H1 (cell line): ENCODE results near the gene PROSER2. TPM values are rescaled to one million over a fixed set of nuclear protein-coding genes. Genes with fewer than 3 reads are reported as not detected.

Experiments
- CTCF ChIA-PET: fragments of 300-600 bp; sonication (Branson Sonifier 250); formaldehyde crosslinking; loops from one replicate; lab custom pipeline; 2021; ENCODE audit not compliant: partially characterized antibody; lab: Charles Lee
- POLR2A ChIA-PET: fragments of 300-600 bp; sonication (Branson Sonifier 250); formaldehyde crosslinking; loops from one replicate; lab custom pipeline; 2021; ENCODE audit warnings: inconsistent platforms; ENCODE audit not compliant: partially characterized antibody; lab: Charles Lee
- DNase-seq, 2 experiments: peaks; one replicate each; pipeline versions ENCODE4 v3.0.0 to v3.0.0-alpha.2; 2010 to 2022; ENCODE audit warnings: low spot score in 2 of 2, low read depth in 1 of 2, mixed read lengths in 1 of 2
- FAIRE-seq: peaks from 2 replicates; lab custom pipeline; 2011; peaks lifted over from hg19 to GRCh38; lab: Jason Lieb, UNC
- H2AFZ ChIP-seq: 2 replicates; pipeline ENCODE4 v1.8.1; 2012; ENCODE audit warnings: low read length, inconsistent platforms
- H2AK5ac ChIP-seq: 2 replicates; pipeline ENCODE4 v1.6.1; 2013; ENCODE audit warnings: low read depth, low read length
- H2BK120ac ChIP-seq: replicated peaks from 2 replicates; pipeline ENCODE3; 2013; ENCODE audit warnings: low read depth, low read length, inconsistent platforms
- H2BK12ac ChIP-seq: 2 replicates; pipeline ENCODE4 v1.6.1; 2013; ENCODE audit warnings: low read depth, low read length
- H2BK15ac ChIP-seq: 2 replicates; pipeline ENCODE4 v1.6.1; 2013; ENCODE audit warnings: low read length
- H2BK20ac ChIP-seq: 2 replicates; pipeline ENCODE4 v1.6.1; 2013; ENCODE audit warnings: low read length
- H2BK5ac ChIP-seq: 2 replicates; pipeline ENCODE4 v1.6.1; 2013; ENCODE audit warnings: low read depth, low read length
- H3K14ac ChIP-seq: 2 replicates; pipeline ENCODE4 v1.6.1; 2013; ENCODE audit warnings: inconsistent platforms; ENCODE audit not compliant: insufficient read length
- H3K18ac ChIP-seq: 2 replicates; pipeline ENCODE4 v1.6.1; 2013; ENCODE audit warnings: low read length; ENCODE audit errors: extremely low read depth
- H3K23ac ChIP-seq: 2 replicates; pipeline ENCODE4 v1.6.1; 2013; ENCODE audit warnings: inconsistent platforms; ENCODE audit not compliant: insufficient read length
- H3K23me2 ChIP-seq: 2 replicates; pipeline ENCODE4 v1.6.1; 2013; ENCODE audit warnings: low read depth, low read length
- H3K27ac ChIP-seq: 2 replicates; pipeline ENCODE4 v1.6.1; 2011; ENCODE audit warnings: low read depth, low read length, inconsistent platforms
- H3K27me3 ChIP-seq, 4 experiments: replicated peaks in 1 of 4; 1 replicate in 1 of 4; 2 replicates in 3 of 4; pipeline versions ENCODE4 v1.6.1 to v1.8.1; 2011 to 2013; ENCODE audit warnings: low read length in 3 of 4, mild to moderate bottlenecking in 3 of 4, inconsistent platforms in 2 of 4, mixed read lengths in 2 of 4, moderate library complexity in 1 of 4; ENCODE audit not compliant: control insufficient read depth in 3 of 4, insufficient read depth in 3 of 4; ENCODE audit errors: extremely low read depth in 1 of 4
- H3K36me3 ChIP-seq, 4 experiments: 2 replicates each; pipeline versions ENCODE4 v1.6.1 to v1.8.1; 2011 to 2013; ENCODE audit warnings: mild to moderate bottlenecking in 4 of 4, low read length in 3 of 4, moderate library complexity in 2 of 4, control low read depth in 1 of 4, inconsistent platforms in 1 of 4; ENCODE audit not compliant: insufficient read depth in 4 of 4, control insufficient read depth in 2 of 4
- H3K4ac ChIP-seq: replicated peaks from 2 replicates; pipeline ENCODE3; 2013; ENCODE audit warnings: low read length, low read depth, mixed read lengths, inconsistent platforms; ENCODE audit not compliant: insufficient read length
- H3K4me1 ChIP-seq, 4 experiments: replicated peaks in 1 of 4; 1 replicate in 1 of 4; 2 replicates in 3 of 4; pipeline versions ENCODE4 v1.6.1 to v1.8.1; 2011 to 2013; ENCODE audit warnings: low read length in 3 of 4, inconsistent platforms in 2 of 4, mixed read lengths in 1 of 4; ENCODE audit not compliant: insufficient read depth in 4 of 4, control insufficient read depth in 3 of 4
- H3K4me2 ChIP-seq, 2 experiments: 2 replicates each; pipeline versions ENCODE4 v1.6.1 to v1.8.1; 2011 to 2013; ENCODE audit warnings: low read depth in 2 of 2, low read length in 2 of 2, control low read depth in 1 of 2, inconsistent platforms in 1 of 2, mild to moderate bottlenecking in 1 of 2; ENCODE audit not compliant: insufficient read depth in 1 of 2
- H3K4me3 ChIP-seq, 4 experiments: fragments of 200-600, 300-600 bp in 1 of 4; sonication (generic), shearing (Covaris generic), sonication (Bioruptor Twin) in 1 of 4; 2 replicates each; pipeline versions ENCODE4 v1.5.1 to v1.8.1; 2011 to 2016; ENCODE audit warnings: low read length in 4 of 4, low read depth in 3 of 4, control low read depth in 2 of 4, inconsistent platforms in 2 of 4, mild to moderate bottlenecking in 2 of 4, mixed read lengths in 1 of 4, moderate library complexity in 1 of 4; ENCODE audit not compliant: insufficient read depth in 2 of 4; ENCODE audit errors: extremely low read depth in 1 of 4
- H3K56ac ChIP-seq: replicated peaks from 2 replicates; pipeline ENCODE3; 2013; ENCODE audit warnings: low read depth, mild to moderate bottlenecking, mixed read lengths, low read length, inconsistent platforms; ENCODE audit not compliant: insufficient read length
- H3K79me1 ChIP-seq: 2 replicates; pipeline ENCODE4 v1.6.1; 2013; ENCODE audit warnings: low read depth, low read length, control low read depth
- H3K79me2 ChIP-seq, 2 experiments: 2 replicates each; pipeline versions ENCODE4 v1.6.1 to v1.8.1; 2012 to 2013; ENCODE audit warnings: low read length in 2 of 2, mild to moderate bottlenecking in 2 of 2, inconsistent platforms in 1 of 2; ENCODE audit not compliant: insufficient read depth in 2 of 2, control insufficient read depth in 1 of 2
- H3K9ac ChIP-seq, 4 experiments: replicated peaks in 1 of 4; 1 replicate in 1 of 4; 2 replicates in 3 of 4; pipeline versions ENCODE4 v1.6.1 to v1.8.1; 2011 to 2013; ENCODE audit warnings: low read depth in 3 of 4, low read length in 3 of 4, control low read depth in 2 of 4, mild to moderate bottlenecking in 2 of 4, moderate library complexity in 2 of 4, inconsistent platforms in 1 of 4; ENCODE audit errors: extremely low read depth in 1 of 4
- H3K9me3 ChIP-seq, 2 experiments: 2 replicates each; pipeline versions ENCODE4 v1.6.1 to v1.8.1; 2012 to 2013; ENCODE audit warnings: mild to moderate bottlenecking in 2 of 2, moderate library complexity in 2 of 2, control low read depth in 1 of 2, inconsistent platforms in 1 of 2, low read depth in 1 of 2, low read length in 1 of 2, mixed read lengths in 1 of 2; ENCODE audit not compliant: insufficient read depth in 2 of 2
- H4K20me1 ChIP-seq, 2 experiments: replicated peaks in 1 of 2; 2 replicates each; pipeline versions ENCODE3 to v1.8.1; 2011 to 2013; ENCODE audit warnings: inconsistent platforms in 2 of 2, low read length in 2 of 2, mild to moderate bottlenecking in 1 of 2; ENCODE audit not compliant: insufficient read depth in 2 of 2, control insufficient read depth in 1 of 2
- H4K5ac ChIP-seq: 2 replicates; pipeline ENCODE4 v1.6.1; 2013; ENCODE audit warnings: low read length, low read depth, mixed read lengths, inconsistent platforms; ENCODE audit not compliant: insufficient read length
- H4K8ac ChIP-seq: 2 replicates; pipeline ENCODE4 v1.8.0; 2013; ENCODE audit warnings: mild to moderate bottlenecking, moderate library complexity, low read length, inconsistent platforms; ENCODE audit not compliant: insufficient read depth; ENCODE audit errors: extremely low read depth
- H4K91ac ChIP-seq: replicated peaks from 2 replicates; pipeline ENCODE3; 2013; ENCODE audit warnings: low read length, mixed read lengths, inconsistent platforms; ENCODE audit not compliant: insufficient read length
- CTBP2 ChIP-seq: IDR thresholded peaks from 2 replicates; pipeline ENCODE4 v1.7.0; 2011; ENCODE audit warnings: borderline replicate concordance, mild to moderate bottlenecking, moderate library complexity, mixed read lengths, low read length; ENCODE audit not compliant: insufficient read depth, insufficient read length
- E2F6 ChIP-seq: IDR thresholded peaks from 2 replicates; pipeline ENCODE4 v1.6.1; 2012; ENCODE audit warnings: inconsistent platforms
- GTF2F1 ChIP-seq: IDR thresholded peaks from 2 replicates; pipeline ENCODE4 v1.6.1; 2012; ENCODE audit warnings: low read depth, low read length, improper control_type of control experiment, borderline replicate concordance
- HDAC2 ChIP-seq, 2 experiments: fragments of 300-600 bp in 1 of 2; sonication (generic) in 1 of 2; IDR thresholded peaks; 2 replicates each; pipeline ENCODE4 v1.6.1; 2011 to 2012; ENCODE audit warnings: low read depth in 2 of 2, low read length in 2 of 2, mild to moderate bottlenecking in 2 of 2, moderate library complexity in 2 of 2, borderline replicate concordance in 1 of 2, inconsistent platforms in 1 of 2
- MAX ChIP-seq: IDR thresholded peaks from 2 replicates; pipeline ENCODE4 v1.6.1; 2012; ENCODE audit warnings: inconsistent platforms
- POLR2A ChIP-seq, 2 experiments: IDR thresholded peaks; 1 replicate in 1 of 2; 2 replicates in 1 of 2; pipeline ENCODE4 v1.6.1; 2011; ENCODE audit warnings: low read depth in 2 of 2, low read length in 2 of 2, mild to moderate bottlenecking in 2 of 2; ENCODE audit errors: control extremely low read depth in 1 of 2
- POU5F1 ChIP-seq: IDR thresholded peaks from 2 replicates; pipeline ENCODE4 v1.6.1; 2011; ENCODE audit warnings: low read depth, mild to moderate bottlenecking, low read length, moderate library complexity
- RFX5 ChIP-seq: IDR thresholded peaks from 2 replicates; pipeline ENCODE4 v1.6.1; 2011; ENCODE audit warnings: low read depth, low read length, improper control_type of control experiment, borderline replicate concordance
- SIN3A ChIP-seq, 2 experiments: IDR thresholded peaks in 1 of 2; conservative IDR thresholded peaks in 1 of 2; 2 replicates each; pipeline ENCODE4 v1.6.1; 2011 to 2012; ENCODE audit warnings: low read length in 2 of 2, improper control_type of control experiment in 1 of 2, low read depth in 1 of 2, mild to moderate bottlenecking in 1 of 2
- SIX5 ChIP-seq: IDR thresholded peaks from 2 replicates; pipeline ENCODE4 v1.6.1; 2011; ENCODE audit warnings: mild to moderate bottlenecking, low read depth, low read length
- SUZ12 ChIP-seq: fragments of 200-600 bp; sonication (generic); IDR thresholded peaks from 2 replicates; pipeline ENCODE4 v1.6.1; 2012; ENCODE audit warnings: mild to moderate bottlenecking, inconsistent platforms, low read length, moderate library complexity, mixed read lengths
- WGBS, 2 experiments: shearing (Covaris generic) in 1 of 2; methylation state at CpG; one replicate each; pipeline versions ENCODE4 v1.1.6 to v1.1.7; 2013 to 2015; ENCODE audit warnings: low lambda C conversion rate in 2 of 2, mixed read lengths in 2 of 2, inconsistent platforms in 1 of 2, low coverage in 1 of 2, missing lambda C conversion rate in 1 of 2; ENCODE audit not compliant: insufficient replicate concordance in 2 of 2, insufficient coverage in 1 of 2, insufficient read length in 1 of 2; ENCODE audit errors: extremely low coverage in 1 of 2, missing lambda C conversion rate in 1 of 2; 5-methylcytosine and 5-hydroxymethylcytosine counted together
- polyA plus RNA-seq, 7 experiments: library from polyadenylated mRNA; depleted of rRNA in 3 of 7; stranded (reverse) in 5 of 7; unstranded in 2 of 7; fragments of >200 nt in 5 of 7; fragments of 200-250 nt in 2 of 7; gene quantifications; 1 replicate in 5 of 7; 2 replicates in 1 of 7; 4 replicates in 1 of 7; pipeline versions ENCODE4 v1.2.1 to v1.2.3, GENCODE V29; 2011 to 2013; ENCODE audit warnings: missing spikeins in 2 of 7, mixed read lengths in 2 of 7
- total RNA-seq: library from RNA; stranded (reverse); fragmentation: NEBNext Ultra II Directional; extraction: Animal tissue kit (Norgen Biotek cat#: 25700); gene quantifications from 2 replicates; pipeline ENCODE4 v1.2.1, GENCODE V29; 2021

The PROSER2 gene
- total and polyA plus RNA-seq, 2 of the 8 experiments (the other 6 are each of a cell fraction or from before 2014, with no cell fraction given), result 3.9 to 13.7 TPM

- H4K5ac ChIP-seq, result no peak overlapping the region
- H3K9ac ChIP-seq, result no peak overlapping the region
- ChIA-PET POLR2A (no interaction called here), CTCF (interaction anchor here (1.3 to 7.8 kb wide), 2 partner anchors 18 to 31 kb away, joined by 3 to 34 read pairs; no protein-coding TSS in a partner anchor)
- H4K91ac ChIP-seq, result no peak overlapping the region
- no peak overlapping the region; the same call in 1 of the 2 replicates for H2AFZ ChIP-seq
- no peaks in the 10 kb centered on the region for H4K20me1 ChIP-seq
- H3K14ac ChIP-seq, result no peak overlapping the region
- H3K27me3 ChIP-seq, result no peaks in the 10 kb centered on the region
- H3K23ac ChIP-seq, result no peak overlapping the region
- no peaks in the 10 kb centered on the region for H3K9me3 ChIP-seq
- H2BK12ac ChIP-seq, result no peak overlapping the region
- H3K56ac ChIP-seq, result no peak overlapping the region
- no peaks in the 10 kb centered on the region for H3K36me3 ChIP-seq
- peaks cover 0 to 4% (median 1%) of the 10 kb centered on the region in 4 experiments; a peak in 2 of 7 replicates for H3K4me1 ChIP-seq
- H3K4me3 ChIP-seq, result no peak overlapping the region
- H2BK20ac ChIP-seq, result no peak overlapping the region
- H2BK5ac ChIP-seq, result no peak overlapping the region
- H2BK15ac ChIP-seq, result 0 out of 2 replicates have a peak overlapping the region, but pooled peaks have one; percentile 72
- H3K27ac ChIP-seq, result no peak overlapping the region
- no peaks in the 10 kb centered on the region for H3K79me2 ChIP-seq
- 89% methylated on average over 28 of the region's 28 CpGs; no CpG with 5 or more reads in 1 of the 2 experiments for WGBS, 2 experiments
- no peak for DNase-seq
- H3K23me2 ChIP-seq, result no peaks in the 10 kb centered on the region
- no peak overlapping the region for H3K18ac ChIP-seq
- no peak overlapping the region for H2BK120ac ChIP-seq
- no peak overlapping the region for H4K8ac ChIP-seq
- peak overlapping the region; percentile 39 for H3K4ac ChIP-seq
- H3K4me2 ChIP-seq, result no peak overlapping the region
- FAIRE-seq, result no peak
- no peaks in the 10 kb centered on the region for H3K79me1 ChIP-seq
- H2AK5ac ChIP-seq, result no peak overlapping the region
- TF ChIP-seq RFX5, result no peak
- TF ChIP-seq POU5F1, result no peak
- no peak for TF ChIP-seq GTF2F1
- no peak for TF ChIP-seq SUZ12
- TF ChIP-seq E2F6, result no peak
- TF ChIP-seq SIX5, result no peak
- TF ChIP-seq SIN3A (conservative IDR thresholded peaks at IDR 0.05 in 1 of 2, IDR thresholded peaks at IDR 0.05 in 1 of 2; ENCODE audit: low read depth in 1 of 2, low read length in 2 of 2), result no peak
- TF ChIP-seq HDAC2 (IDR thresholded peaks at IDR 0.05; ENCODE audit: borderline replicate concordance in 1 of 2, low read depth in 2 of 2, low read length in 2 of 2), result no peak
- TF ChIP-seq MAX, result no peak
- TF ChIP-seq CTBP2, result no peak
- no peak for TF ChIP-seq POLR2A (IDR thresholded peaks at IDR 0.05; ENCODE audit: control extremely low read depth in 1 of 2, low read depth in 2 of 2, low read length in 2 of 2)
Measured at GRCh38 chr10:11899067-11899876, 76.1 kb downstream of the PROSER2 start.
